Adipocyte (in vitro differentiated cells): Measurements from ENCODE around the gene DPYD.

Experiments used
- DNase-seq: peaks from one replicate; pipeline ENCODE4 v3.0.0-alpha.2; 2015; ENCODE audit warnings: low read depth
- H3K27me3 ChIP-seq: replicated peaks from 2 replicates; pipeline ENCODE4 v1.7.0; 2013; ENCODE audit warnings: mild to moderate bottlenecking, low read length, moderate library complexity; ENCODE audit not compliant: control insufficient read depth, insufficient read depth
- H3K36me3 ChIP-seq: 2 replicates; pipeline ENCODE4 v1.7.0; 2013; ENCODE audit warnings: low read length, mild to moderate bottlenecking, moderate library complexity; ENCODE audit not compliant: control insufficient read depth, insufficient read depth, severe bottlenecking
- H3K4me1 ChIP-seq: 2 replicates; pipeline ENCODE4 v1.7.0; 2013; ENCODE audit warnings: mild to moderate bottlenecking, low read length, moderate library complexity; ENCODE audit not compliant: control insufficient read depth, insufficient read depth
- H3K4me3 ChIP-seq: 2 replicates; pipeline ENCODE4 v1.7.0; 2013; ENCODE audit warnings: mild to moderate bottlenecking, low read length, moderate library complexity
- H3K9ac ChIP-seq: 2 replicates; pipeline ENCODE4 v1.7.0; 2013; ENCODE audit warnings: mild to moderate bottlenecking, low read length, moderate library complexity
- H3K9me3 ChIP-seq: 2 replicates; pipeline ENCODE4 v1.7.0; 2013; ENCODE audit warnings: mild to moderate bottlenecking, low read length, moderate library complexity; ENCODE audit not compliant: control insufficient read depth

The DPYD gene

DNA sequence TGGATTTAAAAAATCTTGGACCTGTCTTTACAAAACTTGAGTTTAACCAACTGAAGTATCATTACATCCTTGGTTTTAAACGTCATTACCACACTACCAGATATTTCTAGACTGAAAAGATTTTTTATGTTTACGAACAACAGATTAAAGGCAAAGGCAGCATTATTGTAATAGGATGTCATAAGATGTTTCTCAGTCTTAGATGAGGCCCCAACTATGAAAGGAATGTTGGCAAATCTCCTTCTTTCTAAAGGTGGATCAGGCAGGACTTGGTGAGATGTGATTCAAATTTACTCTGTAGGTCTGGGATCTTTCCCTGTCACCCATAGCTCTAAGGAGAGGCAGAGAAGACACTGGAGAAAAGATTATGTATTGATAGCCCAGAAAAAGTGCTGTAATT, 781.3 kb downstream of the DPYD start:
- no peak overlapping the region for H3K4me3 ChIP-seq

DNA sequence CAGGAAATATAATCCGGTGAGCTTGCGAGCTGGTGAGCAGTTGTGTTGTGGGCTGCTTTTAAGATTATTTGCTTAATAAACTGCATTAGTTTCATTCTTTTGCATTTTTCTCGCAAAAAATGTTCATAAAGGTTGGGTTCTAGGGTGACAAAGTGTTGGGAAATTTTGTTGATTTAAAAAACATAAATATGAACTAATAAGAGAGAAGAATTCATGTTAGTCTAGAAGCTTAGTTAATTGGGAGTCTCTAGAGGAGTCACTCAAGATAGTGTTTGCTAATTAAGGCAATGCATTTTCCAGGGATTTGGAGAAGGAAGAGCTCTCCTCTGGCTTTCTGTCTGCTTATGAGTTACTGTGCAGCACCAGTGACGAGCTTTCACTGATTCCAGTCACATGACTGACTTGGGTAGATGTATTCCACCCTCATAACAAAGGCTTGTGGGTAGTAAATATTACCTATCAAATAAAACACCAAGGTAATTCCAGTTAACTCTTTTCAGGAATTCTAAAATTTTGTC, 782.3 kb downstream of the DPYD start:
- no peaks in the 10 kb centered on the region for H3K9me3 ChIP-seq

More for the DNA sequence above, 781.3 kb downstream of the DPYD start:
- Histone ChIP-seq H3K36me3 (no peaks in the 10 kb centered on the region), H3K4me1 (peaks cover 29% of the 10 kb centered on the region), H3K9ac (no peak overlapping the region), H3K9me3 (no peaks in the 10 kb centered on the region), H3K27me3 (no peaks in the 10 kb centered on the region)
- no peak for DNase-seq

DNA sequence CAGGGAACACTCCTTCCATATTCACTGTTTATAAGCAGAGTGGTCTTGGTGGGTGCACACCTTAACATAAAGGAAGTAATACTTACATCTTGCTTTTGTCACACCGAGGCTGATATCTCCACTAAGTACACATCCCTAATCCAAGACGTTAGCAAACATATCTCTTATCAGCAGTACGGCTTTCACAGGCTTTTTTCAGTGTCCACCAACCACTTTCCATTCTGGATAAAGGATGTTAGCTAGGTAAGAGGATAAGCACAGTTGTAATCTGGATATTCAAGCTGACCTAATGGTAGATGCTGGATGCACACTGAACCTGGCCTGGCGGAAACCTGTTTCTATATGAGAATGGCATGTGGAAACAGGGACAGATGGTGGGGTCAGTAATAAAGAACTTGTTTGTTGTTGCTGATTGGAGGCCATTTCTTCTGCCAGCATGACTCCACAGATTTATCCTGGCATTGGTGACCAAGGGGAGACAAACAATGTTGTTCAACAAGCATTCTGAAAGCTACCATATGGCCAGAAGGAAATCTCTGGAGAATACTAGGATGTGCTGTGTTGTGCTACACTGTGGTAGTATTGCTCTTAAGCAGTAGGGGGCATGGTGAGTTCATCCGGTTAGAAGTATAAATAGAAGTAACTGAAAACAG, 782.8 kb downstream of the DPYD start:
- Histone ChIP-seq H3K9me3 (no peaks in the 10 kb centered on the region), H3K4me1 (peaks cover 16% of the 10 kb centered on the region), H3K4me3 (no peak overlapping the region), H3K9ac (no peak overlapping the region), H3K27me3 (no peaks in the 10 kb centered on the region), H3K36me3 (no peaks in the 10 kb centered on the region)
- DNase-seq, result peak; percentile 81

More for the DNA sequence above, 782.3 kb downstream of the DPYD start:
- DNase-seq, result no peak
- no peaks in the 10 kb centered on the region for H3K36me3 ChIP-seq
- H3K4me1 ChIP-seq, result peaks cover 20% of the 10 kb centered on the region
- H3K27me3 ChIP-seq, result no peaks in the 10 kb centered on the region
- no peak overlapping the region for H3K9ac ChIP-seq
- peak overlapping the region; percentile 14 for H3K4me3 ChIP-seq

- H3K4me3 ChIP-seq, result no peak overlapping the region
- H3K9ac ChIP-seq, result no peak overlapping the region
- DNase-seq, result no peak
- H3K27me3 ChIP-seq, result no peaks in the 10 kb centered on the region
- H3K4me1 ChIP-seq, result peaks cover 16% of the 10 kb centered on the region
- H3K36me3 ChIP-seq, result no peaks in the 10 kb centered on the region
- no peaks in the 10 kb centered on the region for H3K9me3 ChIP-seq
Measured at GRCh38 chr1:97136996-97137395, 783.8 kb downstream of the DPYD start.

- no peaks in the 10 kb centered on the region for H3K9me3 ChIP-seq
- H3K36me3 ChIP-seq, result no peaks in the 10 kb centered on the region
- H3K9ac ChIP-seq, result no peak overlapping the region
- no peak overlapping the region for H3K4me3 ChIP-seq
- H3K4me1 ChIP-seq, result peaks cover 16% of the 10 kb centered on the region
- H3K27me3 ChIP-seq, result no peaks in the 10 kb centered on the region
- no peak for DNase-seq
Measured at GRCh38 chr1:97135972-97136371, 784.9 kb downstream of the DPYD start.

GRCh38 chr1:97128426-97128825, 792.4 kb downstream of the DPYD start:
- no peaks in the 10 kb centered on the region for H3K36me3 ChIP-seq
- no peaks in the 10 kb centered on the region for H3K27me3 ChIP-seq
- peaks cover 13% of the 10 kb centered on the region for H3K4me1 ChIP-seq
- H3K9ac ChIP-seq, result no peak overlapping the region
- no peaks in the 10 kb centered on the region for H3K9me3 ChIP-seq
- no peak for DNase-seq
- H3K4me3 ChIP-seq, result no peak overlapping the region

DNA sequence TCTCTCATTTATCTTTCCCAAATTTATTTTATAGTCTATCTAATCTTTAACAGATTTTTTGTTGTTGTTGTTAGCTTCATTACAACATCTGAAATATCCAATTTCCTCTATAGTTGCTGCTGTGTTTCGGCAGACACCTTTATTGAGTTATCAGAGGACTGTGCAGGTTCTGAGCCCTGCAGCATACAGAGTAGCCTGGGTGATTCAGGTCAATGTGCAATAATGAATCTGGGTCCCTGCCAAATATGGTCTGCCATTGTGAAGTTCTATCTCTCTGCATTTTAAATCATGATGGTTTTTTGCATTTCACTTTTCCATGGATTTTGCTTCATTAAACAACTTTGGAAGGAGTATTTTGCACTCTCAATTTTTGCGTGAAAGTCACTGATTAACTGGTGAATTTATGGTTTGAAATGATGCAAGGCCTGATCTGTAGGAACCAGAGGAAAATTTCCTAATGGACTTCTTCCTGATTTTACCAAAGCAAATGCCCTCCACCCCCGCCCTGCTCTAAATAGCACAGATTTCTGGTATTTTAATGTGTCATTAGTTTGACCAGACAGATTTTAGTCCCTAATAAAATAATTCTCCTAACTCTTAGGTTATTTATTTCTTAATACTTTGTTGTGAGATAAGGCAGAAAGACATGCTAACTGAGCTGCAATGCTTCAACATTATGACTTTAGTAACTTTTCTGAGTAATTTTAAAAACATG, 797.0 kb downstream of the DPYD start:
- Histone ChIP-seq H3K4me3 (no peak overlapping the region), H3K36me3 (no peaks in the 10 kb centered on the region), H3K27me3 (no peaks in the 10 kb centered on the region), H3K4me1 (peaks cover 13% of the 10 kb centered on the region), H3K9ac (no peak overlapping the region), H3K9me3 (no peaks in the 10 kb centered on the region)
- DNase-seq, result no peak

- Histone ChIP-seq H3K4me3 (no peak overlapping the region), H3K4me1 (peaks cover 13% of the 10 kb centered on the region), H3K9me3 (no peaks in the 10 kb centered on the region), H3K27me3 (no peaks in the 10 kb centered on the region), H3K9ac (no peak overlapping the region), H3K36me3 (no peaks in the 10 kb centered on the region)
- no peak for DNase-seq
Measured at GRCh38 chr1:97120806-97121205, 800.0 kb downstream of the DPYD start.

DNA sequence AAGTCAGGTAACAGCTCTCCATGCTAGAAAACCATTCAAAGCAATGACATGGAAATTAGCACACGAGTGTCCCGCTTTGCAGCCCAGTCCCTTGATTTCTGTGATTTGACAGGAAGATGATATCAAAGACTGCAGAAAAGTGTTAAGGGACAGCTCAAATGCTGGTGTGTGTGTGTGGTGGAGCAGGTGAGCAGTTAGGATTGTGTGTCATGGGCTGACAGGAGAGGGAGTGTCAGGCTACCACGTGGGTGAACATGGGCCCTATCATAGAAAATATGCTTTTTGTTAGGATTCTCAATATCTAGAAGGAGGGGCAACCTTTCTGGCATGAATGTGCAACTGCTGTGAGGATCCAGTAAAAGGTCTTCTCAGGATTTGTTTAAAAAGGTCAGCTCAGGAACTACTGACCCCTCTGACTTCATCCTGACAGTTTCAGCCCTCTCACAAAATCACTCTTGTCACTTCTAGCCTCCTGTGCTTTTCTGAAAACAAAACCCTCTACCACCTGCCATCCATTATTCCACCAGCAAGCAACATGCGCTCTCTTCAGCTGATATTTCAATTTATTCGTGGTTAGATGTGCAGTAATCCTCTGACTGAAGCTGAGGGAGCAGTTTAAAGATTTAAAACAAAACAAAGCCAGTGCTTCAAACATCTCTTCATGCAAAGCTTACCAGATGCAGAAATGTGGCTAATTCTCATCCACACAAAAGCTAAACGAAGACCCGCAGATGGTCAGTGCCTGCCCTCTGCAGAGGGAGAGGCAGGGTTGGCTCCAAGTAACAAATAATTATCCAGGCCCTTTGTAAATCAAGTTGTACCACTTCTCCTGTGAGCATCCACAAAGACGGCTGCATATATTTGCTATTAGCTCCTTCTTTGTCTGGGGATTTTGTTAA, 801.3 kb downstream of the DPYD start:
- no peaks in the 10 kb centered on the region for H3K9me3 ChIP-seq
- DNase-seq, result no peak
- H3K36me3 ChIP-seq, result no peaks in the 10 kb centered on the region
- H3K4me1 ChIP-seq, result peaks cover 10% of the 10 kb centered on the region
- no peaks in the 10 kb centered on the region for H3K27me3 ChIP-seq
- H3K9ac ChIP-seq, result no peak overlapping the region
- H3K4me3 ChIP-seq, result no peak overlapping the region

- no peaks in the 10 kb centered on the region for H3K4me1 ChIP-seq
Measured at GRCh38 chr1:97114842-97115241, 806.0 kb downstream of the DPYD start.

DNA sequence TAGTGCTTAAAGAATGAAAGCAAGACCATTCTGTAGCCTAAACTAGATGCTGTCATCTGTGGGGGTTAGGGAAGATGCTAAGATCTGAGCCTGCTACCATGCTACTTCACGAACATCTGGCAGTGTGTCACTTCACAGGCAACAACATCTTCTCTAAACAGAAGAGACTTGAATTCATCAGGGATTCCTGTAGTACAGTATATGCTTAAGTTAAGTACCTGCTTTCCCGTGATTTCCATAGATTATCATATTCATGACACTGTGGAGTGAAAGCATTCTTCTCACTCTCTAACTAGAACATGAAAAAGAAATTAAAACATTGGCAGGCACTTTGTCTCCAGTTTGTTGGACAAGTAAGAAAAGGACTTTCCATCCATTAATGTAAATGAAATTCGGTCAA, 808.4 kb downstream of the DPYD start:
- Histone ChIP-seq H3K4me3 (no peak overlapping the region), H3K9ac (no peak overlapping the region)
- DNase-seq, result no peak

More at GRCh38 chr1:97114842-97115241, 806.0 kb downstream of the DPYD start:
- Histone ChIP-seq H3K27me3 (no peaks in the 10 kb centered on the region), H3K9ac (no peak overlapping the region), H3K36me3 (no peaks in the 10 kb centered on the region), H3K9me3 (no peaks in the 10 kb centered on the region), H3K4me3 (no peak overlapping the region)
- DNase-seq, result no peak

More for the DNA sequence above, 808.4 kb downstream of the DPYD start:
- Histone ChIP-seq H3K4me1 (no peaks in the 10 kb centered on the region), H3K36me3 (no peaks in the 10 kb centered on the region), H3K9me3 (no peaks in the 10 kb centered on the region), H3K27me3 (no peaks in the 10 kb centered on the region)
